CD1c-positive myeloid dendritic cell (primary cell): ENCODE measurements around the gene PSMD3.
"Not testable (repeated sequence)": the region's sequence is repeated elsewhere in the genome, so short reads cannot be mapped to it uniquely, and the experiment has no call there.

Experiments used
- DNase-seq: peaks from one replicate; pipeline ENCODE4 v3.0.0-alpha.2; 2016; ENCODE audit errors: extremely low spot score

The PSMD3 gene

DNA sequence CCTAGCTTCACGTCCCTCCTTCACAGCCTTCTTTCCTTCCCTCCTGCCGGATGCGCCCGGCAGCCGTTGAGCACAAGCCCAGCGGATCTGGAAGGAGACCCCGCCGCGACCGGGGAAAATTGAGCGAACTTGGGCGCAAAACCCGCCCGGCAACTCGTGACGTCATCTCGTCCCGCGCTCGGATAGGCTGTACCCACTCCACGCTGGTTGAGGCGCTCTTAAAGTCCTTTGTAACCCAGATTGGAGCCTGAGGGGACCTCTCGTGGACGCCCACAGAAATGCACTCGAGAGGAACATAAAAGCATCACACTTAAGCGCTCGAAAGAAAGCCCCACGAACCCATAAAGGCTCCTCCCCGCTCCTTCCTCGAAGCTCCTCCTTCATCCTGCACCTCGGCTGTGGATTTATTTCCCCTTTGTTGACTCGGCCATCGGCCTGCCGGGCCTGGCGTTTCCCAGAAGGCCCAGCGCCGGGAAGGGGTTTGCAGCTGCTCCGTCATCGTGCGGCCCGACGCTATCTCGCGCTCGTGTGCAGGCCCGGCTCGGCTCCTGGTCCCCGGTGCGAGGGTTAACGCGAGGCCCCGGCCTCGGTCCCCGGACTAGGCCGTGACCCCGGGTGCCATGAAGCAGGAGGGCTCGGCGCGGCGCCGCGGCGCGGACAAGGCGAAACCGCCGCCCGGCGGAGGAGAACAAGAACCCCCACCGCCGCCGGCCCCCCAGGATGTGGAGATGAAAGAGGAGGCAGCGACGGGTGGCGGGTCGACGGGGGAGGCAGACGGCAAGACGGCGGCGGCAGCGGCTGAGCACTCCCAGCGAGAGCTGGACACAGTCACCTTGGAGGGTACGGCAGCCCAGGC lies at the start of gene PSMD3:
Gene PSMD3 (plus strand): TSS at position 457 of the 856 bp plus-strand sequence. CDS start 164 bp downstream, at position 621.
- DNase-seq, result peak; percentile 100

DNA sequence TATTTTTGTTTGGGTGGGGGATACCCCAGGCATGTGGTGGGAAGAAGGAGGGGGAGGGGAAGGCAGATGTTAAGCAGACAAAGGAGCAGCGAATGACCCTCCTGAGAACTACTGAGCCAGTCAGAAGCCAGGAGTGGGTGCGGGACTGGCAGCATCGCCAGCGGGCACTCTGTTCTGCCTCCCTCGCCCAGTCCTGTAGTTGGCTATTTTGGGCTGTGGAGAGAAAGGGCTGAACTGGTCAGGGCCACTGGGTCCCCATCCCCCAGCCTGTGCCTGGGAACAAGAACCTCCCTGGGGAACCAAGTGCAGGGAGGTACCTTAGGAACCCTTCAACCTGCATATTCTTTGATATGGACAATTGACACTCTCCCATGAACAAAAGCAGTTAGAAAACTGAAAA lies 46.7 kb upstream of the PSMD3 start:
- DNase-seq, result no peak

DNA sequence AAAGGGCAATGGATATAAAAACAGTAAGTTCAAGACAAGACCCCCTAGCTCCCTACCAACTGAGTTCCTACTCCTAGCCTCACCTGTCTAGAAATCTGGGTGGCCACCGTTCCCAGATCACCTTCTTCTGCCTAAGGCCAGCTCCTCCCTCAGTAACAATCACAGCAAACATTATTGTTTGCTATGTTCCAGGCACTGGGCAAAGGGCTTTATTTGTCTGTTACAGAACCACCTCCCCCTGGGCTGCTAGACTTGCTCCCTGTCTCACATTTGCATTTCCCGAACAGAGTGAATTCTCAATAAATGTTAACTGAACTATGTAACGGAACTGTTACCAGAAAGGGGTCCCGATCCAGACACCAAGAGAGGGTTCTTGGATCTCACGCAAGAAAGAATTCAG lies 46.3 kb upstream of the PSMD3 start:
- no peak for DNase-seq

GRCh38 chr17:39935909-39936308 lies 44.7 kb upstream of the PSMD3 start:
- no peak for DNase-seq

GRCh38 chr17:39937447-39937846 lies 43.2 kb upstream of the PSMD3 start:
- DNase-seq, result no peak

GRCh38 chr17:39938140-39938869 lies 42.3 kb upstream of the PSMD3 start:
- DNase-seq, result no peak

GRCh38 chr17:39939106-39939505 lies 41.5 kb upstream of the PSMD3 start:
- DNase-seq, result no peak

DNA sequence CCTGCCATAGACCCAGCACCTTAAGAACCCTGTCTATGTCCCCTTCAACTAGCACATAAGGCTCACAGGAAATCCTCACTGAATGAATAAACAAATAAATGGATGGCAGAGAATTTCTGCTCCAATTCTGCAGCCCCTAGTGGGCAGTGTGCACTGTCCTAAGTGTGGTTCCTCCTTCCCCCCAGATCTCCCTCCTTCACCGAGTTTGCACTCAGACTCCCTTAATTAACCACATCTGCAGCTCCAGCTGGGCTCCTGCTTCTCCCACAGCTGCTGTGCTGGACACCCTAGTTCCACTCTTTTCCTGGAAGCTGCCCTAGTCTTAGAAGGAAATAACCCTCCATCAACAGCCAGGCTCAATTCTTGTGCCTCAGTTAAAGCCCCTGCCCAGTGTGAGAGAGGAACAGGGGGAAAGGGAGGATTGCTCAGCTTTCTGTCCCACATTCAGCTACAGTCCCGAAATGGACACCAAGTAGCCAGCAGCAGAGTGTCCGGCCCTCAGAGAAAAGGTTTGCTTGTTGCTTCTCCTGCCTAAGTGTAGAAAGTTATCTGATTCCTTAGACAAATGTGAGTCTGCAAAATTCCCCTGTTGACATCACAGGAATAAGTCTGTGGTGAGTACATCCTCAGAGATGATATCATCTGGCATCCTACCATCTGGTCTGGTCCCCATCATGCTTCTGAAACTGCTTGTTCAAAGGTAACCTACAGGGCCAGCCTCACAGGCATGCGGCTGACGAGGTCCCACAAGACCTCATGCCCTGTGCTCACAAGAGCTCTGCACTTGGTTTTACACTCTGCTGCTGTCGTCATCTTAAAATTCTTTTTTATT lies 40.8 kb upstream of the PSMD3 start:
- DNase-seq, result peak; percentile 27

- DNase-seq, result no peak
Measured at GRCh38 chr17:39943702-39944392, 36.8 kb upstream of the PSMD3 start.

DNA sequence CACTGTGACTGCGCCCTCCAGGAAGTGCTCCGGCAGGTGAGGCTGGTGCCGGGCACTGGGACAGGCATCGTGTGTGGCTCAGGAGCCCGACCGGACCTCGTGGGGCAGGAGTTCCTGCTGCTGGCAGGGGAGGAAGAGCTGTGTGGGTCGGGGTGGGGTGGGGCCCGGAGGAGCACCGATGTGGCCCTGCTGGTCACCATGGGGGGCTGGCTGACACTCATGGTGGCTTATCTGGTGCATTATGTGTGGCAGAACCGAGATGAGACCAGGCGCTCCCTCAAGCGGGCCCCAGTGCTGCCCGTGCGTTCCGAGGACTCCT lies 36.3 kb upstream of the PSMD3 start:
- DNase-seq, result no peak

GRCh38 chr17:39946551-39947330 lies 33.9 kb upstream of the PSMD3 start:
- no peak for DNase-seq

- not testable (repeated sequence) for DNase-seq
Measured at GRCh38 chr17:39948489-39948828, 32.1 kb upstream of the PSMD3 start.

DNA sequence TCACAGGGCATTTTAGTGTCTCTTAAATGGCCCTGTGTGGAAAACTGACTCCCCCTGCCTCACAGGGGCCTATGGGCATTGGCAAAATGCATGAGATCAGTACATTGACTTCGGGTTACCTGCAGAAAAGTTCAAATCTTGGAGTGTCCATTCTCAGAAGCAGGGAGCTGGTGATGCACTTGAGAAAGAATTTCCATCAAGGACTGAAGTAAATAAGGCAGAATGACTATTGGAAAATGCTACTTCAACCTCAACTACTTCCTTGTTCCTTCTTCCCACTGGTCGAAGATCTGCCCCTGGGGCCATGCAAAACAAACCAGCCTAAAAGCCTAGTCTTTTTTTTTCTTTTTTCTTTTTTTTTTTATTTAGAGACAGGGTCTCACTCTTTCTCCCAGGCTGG lies 31.6 kb upstream of the PSMD3 start:
- no peak for DNase-seq

DNA sequence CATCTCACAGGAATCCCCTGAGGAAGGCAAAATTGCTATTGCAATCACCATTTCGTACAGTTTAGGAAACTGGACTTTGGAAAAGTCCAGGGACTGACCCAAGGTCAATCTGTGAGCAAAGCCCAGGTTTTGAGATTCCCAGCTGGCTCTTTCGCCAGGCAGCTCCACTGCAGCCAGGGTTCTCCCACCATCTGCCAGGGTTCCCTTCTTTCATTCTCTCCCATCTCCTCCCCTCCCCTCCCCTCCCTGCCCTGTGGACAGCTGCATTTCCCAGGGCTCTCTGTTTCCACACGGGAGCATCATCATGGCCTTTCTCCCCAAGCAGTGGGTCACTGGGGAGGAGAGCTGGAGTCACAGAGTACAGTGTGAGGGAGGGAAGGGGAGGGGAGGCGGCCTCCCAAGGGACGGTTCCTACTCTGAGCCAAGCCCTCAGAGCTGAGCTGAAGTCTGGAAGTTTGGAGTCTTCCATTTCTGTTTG lies 29.7 kb upstream of the PSMD3 start:
- DNase-seq, result no peak

DNA sequence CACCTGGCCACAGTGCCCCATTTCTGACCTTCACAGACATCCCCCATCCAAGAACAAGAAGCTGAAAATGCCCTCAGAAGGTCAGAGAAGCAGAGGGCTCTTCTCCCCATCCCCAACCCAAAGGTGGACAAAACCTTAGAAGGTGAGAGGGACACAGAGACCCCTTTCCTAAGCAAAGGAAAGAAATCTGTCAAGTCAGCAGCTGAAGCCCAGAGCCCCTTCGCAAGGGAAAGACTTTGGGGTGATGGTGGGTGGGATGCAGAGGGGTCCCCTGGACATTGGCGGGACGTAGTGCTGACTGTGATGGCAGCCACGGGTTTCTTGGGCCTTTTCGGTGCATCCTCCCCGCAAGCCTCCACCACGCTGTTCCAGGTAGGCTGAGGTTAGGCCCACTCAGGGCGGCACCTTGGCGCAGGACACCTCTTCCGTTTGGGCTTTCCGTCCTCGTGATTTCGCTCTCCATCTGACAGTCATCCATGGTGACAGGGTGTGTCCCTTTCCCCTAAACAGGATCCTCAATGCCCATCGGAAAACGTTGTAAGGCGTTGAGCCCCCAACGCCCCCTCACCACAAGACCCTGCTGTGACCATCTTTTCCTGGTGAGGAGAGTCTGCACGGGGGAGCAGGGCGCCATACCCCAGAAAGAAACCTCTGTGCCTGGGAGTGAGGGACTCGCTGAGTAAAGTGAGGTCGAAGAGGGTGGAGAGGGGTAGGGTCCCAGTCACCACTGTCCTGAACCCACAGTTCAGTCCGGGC lies 28.5 kb upstream of the PSMD3 start:
- DNase-seq, result no peak

DNA sequence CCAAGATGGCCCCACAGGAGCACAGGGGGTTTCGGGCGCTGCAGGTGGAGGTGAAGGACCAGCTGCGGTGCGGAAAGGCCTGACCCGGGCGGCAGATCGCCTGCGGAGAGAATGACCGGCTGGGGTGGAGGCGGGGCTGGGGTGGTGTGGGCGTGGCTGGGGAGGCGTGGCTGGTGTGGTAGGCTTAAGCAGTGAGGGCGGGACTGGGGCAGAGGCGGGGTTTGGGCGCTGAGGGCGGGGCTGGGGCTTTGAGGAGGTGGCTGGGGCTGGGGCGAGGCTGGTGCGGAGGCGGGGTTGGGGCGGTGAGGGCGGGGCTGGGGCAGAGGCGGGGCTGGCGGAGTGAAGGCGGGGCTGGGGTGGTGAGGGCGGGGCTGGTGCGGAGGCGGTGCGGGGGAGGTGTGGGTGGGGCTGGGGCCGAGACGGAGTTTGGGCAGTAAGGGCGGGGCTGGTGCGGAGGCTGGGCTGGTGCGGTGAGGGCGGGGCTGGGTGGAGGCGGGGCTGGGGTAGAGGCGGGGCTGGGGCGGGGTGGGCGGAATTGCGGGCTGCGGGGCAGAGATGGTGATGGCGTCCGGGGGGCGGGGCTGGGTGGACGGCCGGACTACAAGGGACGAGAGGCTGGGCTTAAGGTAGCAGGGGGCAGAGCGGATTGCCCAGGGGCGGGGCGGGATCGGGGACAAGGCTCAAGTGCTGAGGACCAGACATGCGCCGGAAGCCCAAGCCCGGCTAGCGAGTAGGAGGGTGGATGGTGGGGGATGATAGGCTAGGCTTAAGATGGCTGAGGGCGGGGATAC lies 27.7 kb upstream of the PSMD3 start:
- DNase-seq, result peak; percentile 83

DNA sequence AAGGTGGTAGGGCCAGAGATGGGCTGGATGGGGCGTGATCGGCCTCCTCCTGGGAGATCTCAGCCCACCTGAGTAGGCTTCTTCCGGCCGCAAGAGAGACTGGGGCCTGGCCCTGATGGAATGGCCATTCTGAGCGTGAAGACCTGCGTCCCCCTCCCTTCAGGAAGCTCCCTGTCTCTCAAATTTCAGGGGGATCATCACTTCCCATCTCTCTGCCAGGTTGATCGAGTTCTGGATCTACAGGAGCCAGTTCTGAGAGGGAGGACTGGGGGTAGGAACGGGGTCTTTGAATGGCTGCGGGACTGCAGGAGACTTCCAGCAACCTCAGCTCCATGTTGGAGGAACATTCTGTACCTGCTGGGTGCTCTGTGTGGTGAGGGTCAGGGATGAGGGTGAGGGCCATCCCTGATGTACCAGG lies 27.1 kb upstream of the PSMD3 start:
- no peak for DNase-seq

DNA sequence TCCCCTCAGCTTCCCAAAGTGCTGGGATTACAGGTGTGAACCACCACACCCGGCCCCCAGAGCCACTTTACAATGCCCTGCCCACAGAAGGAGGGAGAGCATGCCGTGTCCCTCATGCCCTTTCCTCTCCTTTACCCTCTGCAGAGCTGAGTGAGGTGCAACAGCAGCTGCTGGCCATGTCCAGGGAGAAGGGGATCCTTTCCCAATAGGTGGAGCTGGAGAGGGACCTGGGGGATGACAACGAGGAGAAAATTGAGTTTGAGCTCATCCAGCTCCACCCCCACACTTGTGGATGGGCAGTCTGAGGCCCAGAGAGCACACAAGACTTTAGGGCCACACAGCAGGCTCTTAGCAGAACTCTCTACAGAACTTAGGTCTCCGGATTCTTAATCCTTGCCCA lies 25.7 kb upstream of the PSMD3 start:
- DNase-seq, result no peak

DNA sequence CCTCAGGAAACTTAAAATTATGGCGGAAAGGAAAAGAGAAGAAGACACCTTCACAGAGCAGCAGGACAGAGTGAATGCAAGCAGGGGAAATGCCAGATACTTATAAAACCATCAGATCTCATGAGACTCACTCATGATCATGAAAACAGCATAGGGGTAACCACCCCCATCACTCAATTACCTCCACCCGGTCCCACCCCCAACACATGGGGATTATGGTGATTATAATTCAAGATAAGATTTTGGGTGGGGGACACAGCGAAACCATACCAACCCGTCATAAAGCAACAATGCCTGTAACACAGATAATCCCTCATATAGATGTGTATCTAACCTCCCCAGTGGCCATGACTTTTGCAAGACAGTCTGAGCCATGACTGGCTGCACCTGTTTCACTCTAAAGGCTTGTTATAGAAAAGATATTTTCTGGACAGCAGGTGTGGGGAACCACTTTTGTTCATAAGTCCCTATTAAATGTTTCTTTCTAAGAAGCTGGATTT lies 24.8 kb upstream of the PSMD3 start:
- DNase-seq, result no peak
